Esophagus muscularis mucosa (tissue), 4 donors: ENCODE data around the gene SEC62. TPM values are rescaled to one million over a fixed set of nuclear protein-coding genes. Genes with fewer than 3 reads are reported as not detected.

ENCODE experiments used
- DNase-seq: peaks from one replicate; pipeline ENCODE4 v3.0.0-alpha.2; 2017; ENCODE audit errors: extremely low spot score
- H3K27ac ChIP-seq, 4 donors: fragments of 200-600 bp; sonication (generic); replicated peaks in 1 of 4; 1 replicate in 3 of 4; 2 replicates in 1 of 4; pipeline ENCODE4 v1.5.1; 2016 to 2019; ENCODE audit warnings: mild to moderate bottlenecking in 1 of 4
- H3K27me3 ChIP-seq, 4 donors: fragments of 200-600 bp; sonication (generic); one replicate each; pipeline versions ENCODE4 v1.5.1 to v1.6.0; 2016 to 2019
- H3K36me3 ChIP-seq, 4 donors: fragments of 200-600 bp; sonication (generic); one replicate each; pipeline ENCODE4 v1.5.1; 2016 to 2019
- H3K4me1 ChIP-seq, 4 donors: fragments of 200-600 bp; sonication (generic); one replicate each; pipeline ENCODE4 v1.5.1; 2016 to 2019
- H3K4me3 ChIP-seq, 4 donors: fragments of 200-600 bp; sonication (generic); 1 replicate in 2 of 4; 2 replicates in 2 of 4; pipeline ENCODE4 v1.5.1; 2016 to 2019; ENCODE audit warnings: mild to moderate bottlenecking in 4 of 4, moderate library complexity in 1 of 4
- H3K9me3 ChIP-seq, 4 donors: fragments of 200-600 bp; sonication (generic); 1 replicate in 3 of 4; 2 replicates in 1 of 4; pipeline ENCODE4 v1.5.1; 2016 to 2019
- EP300 ChIP-seq: sonication (generic); formaldehyde crosslinking; IDR thresholded peaks from one replicate; pipeline ENCODE4 v1.6.1; 2017; ENCODE audit warnings: antibody characterized with exemption
- POLR2A ChIP-seq: fragments of 450-650 bp; IDR thresholded peaks from one replicate; pipeline ENCODE4 v1.6.1; 2017; ENCODE audit warnings: antibody characterized with exemption, moderate library complexity, mild to moderate bottlenecking, low read depth
- POLR2AphosphoS5 ChIP-seq, 2 donors: sonication (generic); formaldehyde crosslinking; IDR thresholded peaks; one replicate each; pipeline ENCODE4 v1.6.1; 2017; ENCODE audit warnings: antibody characterized with exemption in 2 of 2
- WGBS: methylation state at CpG from one replicate; pipeline ENCODE4 v1.1.5; 2018; 5-methylcytosine and 5-hydroxymethylcytosine counted together
- intact Hi-C: fragments of 100-400 bp; cut with DNase I; formaldehyde crosslinking; loops from one replicate; pipeline ENCODE4 v1.15.1; 2023
- total RNA-seq, 4 donors: library from RNA; depleted of rRNA; stranded (reverse); fragments of >200 nt; gene quantifications; one replicate each; pipeline versions ENCODE4 v1.1.0 to v1.2.1, GENCODE V29; 2016
- TF ChIP-seq, protein P1 (sequence below), 3 experiments: fragments of 200-600 bp in 2 of 3; fragments of 450-650 bp in 1 of 3; sonication (generic) in 2 of 3; IDR thresholded peaks; one replicate each; pipeline ENCODE4 v1.5.1; 2017 to 2019; ENCODE audit warnings: antibody characterized with exemption in 3 of 3, mild to moderate bottlenecking in 2 of 3, moderate library complexity in 1 of 3

The SEC62 gene
- total RNA-seq, 4 donors from 2014 or later = 65.6 to 71.8 (median 69.3) TPM

DNA sequence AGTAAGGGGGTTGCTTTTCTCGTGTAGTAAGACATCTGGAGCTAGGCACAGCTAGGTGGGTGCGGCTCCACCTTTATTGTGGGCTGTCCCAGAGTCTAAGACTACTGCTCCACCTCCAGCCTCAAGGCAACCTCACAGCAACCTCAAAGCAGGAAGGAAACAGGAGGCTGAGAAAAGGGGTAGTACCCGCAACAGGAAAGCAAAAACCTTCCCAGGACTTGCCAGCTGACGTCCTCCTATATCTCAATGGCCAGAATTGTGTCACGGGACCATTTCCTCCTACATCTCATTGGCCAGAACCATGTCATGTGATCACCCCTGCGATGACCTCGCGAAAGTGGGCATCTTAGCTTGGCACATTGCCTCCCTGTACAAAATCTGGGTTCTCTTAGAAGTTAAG lies 66.9 kb downstream of the SEC62 start:
- H3K36me3 ChIP-seq = no peaks in the 10 kb centered on the region
- DNase-seq = no peak
- H3K27ac ChIP-seq = no peak overlapping the region
- no peak overlapping the region for H3K4me3 ChIP-seq
- H3K9me3 ChIP-seq = no peaks in the 10 kb centered on the region
- H3K27me3 ChIP-seq = peaks cover 0 to 33% (median 14%) of the 10 kb centered on the region in 4 donors
- peaks cover 11 to 13% (median 12%) of the 10 kb centered on the region in 4 donors for H3K4me1 ChIP-seq
- TF ChIP-seq, protein P1, sequence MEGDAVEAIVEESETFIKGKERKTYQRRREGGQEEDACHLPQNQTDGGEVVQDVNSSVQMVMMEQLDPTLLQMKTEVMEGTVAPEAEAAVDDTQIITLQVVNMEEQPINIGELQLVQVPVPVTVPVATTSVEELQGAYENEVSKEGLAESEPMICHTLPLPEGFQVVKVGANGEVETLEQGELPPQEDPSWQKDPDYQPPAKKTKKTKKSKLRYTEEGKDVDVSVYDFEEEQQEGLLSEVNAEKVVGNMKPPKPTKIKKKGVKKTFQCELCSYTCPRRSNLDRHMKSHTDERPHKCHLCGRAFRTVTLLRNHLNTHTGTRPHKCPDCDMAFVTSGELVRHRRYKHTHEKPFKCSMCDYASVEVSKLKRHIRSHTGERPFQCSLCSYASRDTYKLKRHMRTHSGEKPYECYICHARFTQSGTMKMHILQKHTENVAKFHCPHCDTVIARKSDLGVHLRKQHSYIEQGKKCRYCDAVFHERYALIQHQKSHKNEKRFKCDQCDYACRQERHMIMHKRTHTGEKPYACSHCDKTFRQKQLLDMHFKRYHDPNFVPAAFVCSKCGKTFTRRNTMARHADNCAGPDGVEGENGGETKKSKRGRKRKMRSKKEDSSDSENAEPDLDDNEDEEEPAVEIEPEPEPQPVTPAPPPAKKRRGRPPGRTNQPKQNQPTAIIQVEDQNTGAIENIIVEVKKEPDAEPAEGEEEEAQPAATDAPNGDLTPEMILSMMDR (IDR thresholded peaks at IDR 0.05) = no peak
- TF ChIP-seq EP300 = no peak
- no peak for TF ChIP-seq POLR2AphosphoS5 (IDR thresholded peaks at IDR 0.05)
- TF ChIP-seq POLR2A = no peak
- intact Hi-C loops = no loop called here
- 84% methylated on average over 8 of the region's 8 CpGs for WGBS

DNA sequence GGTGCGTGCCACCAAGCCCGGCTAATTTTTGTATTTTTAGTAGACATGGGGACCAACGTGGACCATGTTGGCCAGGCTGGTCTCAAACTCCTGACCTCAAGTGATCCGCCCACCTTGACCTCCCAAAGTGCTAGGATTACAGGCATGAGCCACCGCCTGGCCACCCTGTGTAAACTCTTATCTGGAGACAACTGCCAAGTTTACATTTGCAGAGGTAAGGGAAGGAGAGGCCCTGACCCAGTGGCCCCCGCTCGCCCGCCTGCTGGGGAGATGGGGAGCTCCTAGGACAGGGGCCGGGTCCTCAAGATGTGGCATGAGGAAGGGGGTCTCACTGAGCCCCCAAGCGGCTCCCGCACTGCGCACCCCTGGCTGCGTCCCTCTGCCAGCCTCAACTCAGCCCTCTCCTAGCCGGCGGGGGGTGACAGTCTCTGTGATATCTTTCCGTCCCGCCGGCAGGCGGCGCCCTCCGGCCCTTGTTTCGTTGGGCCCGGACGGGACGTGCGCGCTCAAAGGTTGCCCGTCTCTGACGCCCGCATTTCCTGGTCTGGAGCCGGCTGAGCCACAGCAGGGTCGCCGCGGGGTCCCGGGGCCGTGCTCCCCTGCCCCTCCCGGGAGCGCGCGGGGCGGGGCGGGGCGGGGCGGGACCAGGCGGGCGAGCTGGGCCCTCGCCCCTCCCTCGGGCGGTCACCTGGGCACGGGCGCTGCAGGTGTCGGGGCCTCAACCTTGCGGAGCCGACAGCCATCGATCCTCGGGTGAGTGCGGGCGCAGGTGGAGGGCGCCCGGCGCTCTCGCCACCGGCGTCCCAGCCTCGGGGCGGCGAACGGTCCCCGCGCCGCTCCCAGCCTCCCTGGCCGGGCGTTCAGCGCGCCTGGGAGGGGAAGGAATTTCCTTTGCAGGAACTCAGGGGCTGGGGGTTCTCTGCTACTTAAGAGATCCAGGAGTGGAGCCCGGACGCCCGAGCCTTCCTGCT lies 71.1 kb downstream of the SEC62 start, which contains the start of gene GPR160:
Gene GPR160, plus strand, starts transcription at position 533 of the 971 bp plus-strand sequence. CDS start 45,978 bp downstream, outside the sequence.
- 21% methylated on average over 7 of the region's 78 CpGs for WGBS
- intact Hi-C loops = no loop called here

DNA sequence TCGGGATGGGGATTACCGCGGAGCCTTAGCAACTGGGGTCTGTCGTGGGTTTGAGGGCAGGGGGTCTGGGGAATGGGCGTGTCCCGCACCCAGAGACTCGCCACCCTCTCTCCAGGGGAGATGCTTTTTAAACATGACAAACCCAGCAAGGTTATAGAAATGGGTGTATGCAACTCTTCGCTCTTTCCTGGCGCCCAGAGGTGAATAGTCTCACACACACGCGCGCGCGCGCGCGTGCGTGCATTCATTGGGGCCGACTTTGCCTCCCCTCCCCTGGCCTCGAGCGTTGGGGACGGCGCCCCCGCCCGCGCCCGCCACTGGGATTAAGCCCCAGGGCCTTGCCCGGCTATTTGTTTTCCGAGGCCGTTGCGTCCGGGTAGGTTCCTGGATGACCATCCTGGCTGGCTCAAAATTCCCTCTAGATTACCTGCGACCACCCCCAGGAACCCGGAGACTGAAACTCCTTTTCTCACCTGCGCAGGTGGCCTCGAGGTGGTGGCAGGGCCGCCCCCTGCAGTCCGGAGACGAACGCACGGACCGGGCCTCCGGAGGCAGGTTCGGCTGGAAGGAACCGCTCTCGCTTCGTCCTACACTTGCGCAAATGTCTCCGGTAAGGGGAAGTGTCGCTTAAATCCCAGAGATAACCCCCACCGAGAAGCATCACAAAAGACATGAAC lies 72.0 kb downstream of the SEC62 start:
- peaks cover 0 to 64% (median 19%) of the 10 kb centered on the region in 4 donors for H3K27me3 ChIP-seq
- no peaks in the 10 kb centered on the region for H3K9me3 ChIP-seq
- H3K36me3 ChIP-seq = no peaks in the 10 kb centered on the region
- WGBS = 5% methylated on average over 36 of the region's 51 CpGs
- intact Hi-C loops = no loop called here
- TF ChIP-seq POLR2A = no peak
- TF ChIP-seq, protein P1 (IDR thresholded peaks at IDR 0.05) = no peak
- TF ChIP-seq POLR2AphosphoS5 (IDR thresholded peaks at IDR 0.05) = no peak
- H3K4me3 ChIP-seq = peak overlapping the region; percentile 57 to 70 (median 62)
- H3K4me1 ChIP-seq = peaks cover 14 to 24% (median 18%) of the 10 kb centered on the region in 4 donors
- DNase-seq = no peak
- no peak overlapping the region for H3K27ac ChIP-seq

More for the DNA sequence above, 71.1 kb downstream of the SEC62 start, which contains the start of gene GPR160:
- Histone ChIP-seq H3K27me3 (peaks cover 0 to 56% (median 19%) of the 10 kb centered on the region in 4 donors), H3K36me3 (no peaks in the 10 kb centered on the region), H3K4me1 (peaks cover 14 to 24% (median 18%) of the 10 kb centered on the region in 4 donors), H3K27ac (peak within 1 kb of the TSS in 3 of 4 donors; percentile 18 to 28 (median 23)), H3K4me3 (peak within 1 kb of the TSS; percentile 57 to 70 (median 62)), H3K9me3 (no peaks in the 10 kb centered on the region)
- TF ChIP-seq, protein P1 (IDR thresholded peaks at IDR 0.05) = peak; percentile 21 to 60 (median 49)
- TF ChIP-seq EP300 = no peak
- DNase-seq = no peak

DNA sequence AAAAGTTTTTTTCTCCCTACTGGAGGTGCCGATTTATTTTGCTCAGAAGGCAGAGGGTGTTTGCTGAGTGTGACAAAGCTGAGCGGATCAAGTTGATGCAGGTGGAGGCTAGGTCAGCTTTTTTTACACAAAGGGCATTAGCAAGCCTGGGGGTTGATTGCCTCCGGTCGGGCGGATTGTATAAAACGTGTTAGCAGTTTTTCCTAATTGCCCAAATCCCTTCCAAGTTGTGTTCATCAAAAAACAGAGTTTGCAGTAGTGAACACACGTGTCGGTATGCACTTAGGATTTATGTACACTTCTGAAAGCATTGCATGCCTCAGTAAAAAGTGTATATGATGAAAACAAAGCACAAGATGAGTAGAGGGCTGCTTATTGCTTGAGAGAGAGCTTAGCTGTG lies 73.8 kb downstream of the SEC62 start:
- intact Hi-C loops = no loop called here
- Histone ChIP-seq H3K9me3 (no peaks in the 10 kb centered on the region), H3K4me3 (no peak overlapping the region), H3K27ac (no peak overlapping the region), H3K4me1 (peaks cover 14 to 24% (median 18%) of the 10 kb centered on the region in 4 donors), H3K36me3 (no peaks in the 10 kb centered on the region), H3K27me3 (peaks cover 0 to 72% (median 19%) of the 10 kb centered on the region in 4 donors)
- WGBS = 19% methylated on average over 8 of the region's 8 CpGs
- no peak for TF ChIP-seq POLR2A
- TF ChIP-seq POLR2AphosphoS5 (IDR thresholded peaks at IDR 0.05) = no peak
- no peak for TF ChIP-seq EP300
- TF ChIP-seq, protein P1 (IDR thresholded peaks at IDR 0.05) = no peak
- no peak for DNase-seq
